ENCODE measurements around the gene GABRB2.
"Not testable (repeated sequence)": the region's sequence is repeated elsewhere in the genome, so short reads cannot be mapped to it uniquely, and the experiment has no call there.

The GABRB2 gene

GRCh38 chr5:161306351-161306995 lies 240.1 kb downstream of the GABRB2 start:
- ATAC-seq (no peak), DNase-seq (no peak)
- H3K27me3 Mint-ChIP-seq = no peaks in the 10 kb centered on the region
- no peak overlapping the region for H3K27ac Mint-ChIP-seq
- no peaks in the 10 kb centered on the region for H3K4me1 Mint-ChIP-seq
- H3K4me3 Mint-ChIP-seq = no peak overlapping the region
- H3K9me3 Mint-ChIP-seq = no peaks in the 10 kb centered on the region

- Mint-ChIP-seq H3K9me3 (no peaks in the 10 kb centered on the region), H3K27ac (no peak overlapping the region), H3K4me3 (no peak overlapping the region), H3K27me3 (no peaks in the 10 kb centered on the region), H3K4me1 (no peaks in the 10 kb centered on the region)
- DNase-seq = no peak
- no peak for ATAC-seq
Measured at GRCh38 chr5:161305601-161306000, 240.9 kb downstream of the GABRB2 start.

GRCh38 chr5:161302559-161302958 lies 244.0 kb downstream of the GABRB2 start:
- H3K4me1 Mint-ChIP-seq = no peaks in the 10 kb centered on the region
- H3K4me3 Mint-ChIP-seq = no peak overlapping the region
- H3K27me3 Mint-ChIP-seq = no peaks in the 10 kb centered on the region
- DNase-seq (no peak), ATAC-seq (no peak)
- H3K27ac Mint-ChIP-seq = no peak overlapping the region
- peaks cover 5 to 12% of the 10 kb centered on the region in 2 donors for H3K9me3 Mint-ChIP-seq

GRCh38 chr5:161301586-161301985 lies 244.9 kb downstream of the GABRB2 start:
- no peak for DNase-seq
- ATAC-seq = no peak
- no peak overlapping the region for H3K27ac Mint-ChIP-seq
- no peaks in the 10 kb centered on the region for H3K27me3 Mint-ChIP-seq
- no peaks in the 10 kb centered on the region for H3K4me1 Mint-ChIP-seq
- H3K9me3 Mint-ChIP-seq = peaks cover 5 to 15% of the 10 kb centered on the region in 2 donors
- H3K4me3 Mint-ChIP-seq = no peak overlapping the region

- Mint-ChIP-seq H3K4me3 (no peak overlapping the region), H3K4me1 (no peaks in the 10 kb centered on the region), H3K27ac (no peak overlapping the region), H3K9me3 (peaks cover 5 to 15% of the 10 kb centered on the region in 2 donors), H3K27me3 (no peaks in the 10 kb centered on the region)
- DNase-seq = no peak
- ATAC-seq = no peak
Measured at GRCh38 chr5:161299053-161299452, 247.5 kb downstream of the GABRB2 start.

- not testable (repeated sequence) for H3K4me1 Mint-ChIP-seq, ATAC-seq, DNase-seq, H3K27me3 Mint-ChIP-seq, H3K4me3 Mint-ChIP-seq, H3K27ac Mint-ChIP-seq
- peaks cover 5 to 15% of the 10 kb centered on the region in 2 donors for H3K9me3 Mint-ChIP-seq
Measured at GRCh38 chr5:161297388-161297787, 249.1 kb downstream of the GABRB2 start.

- Mint-ChIP-seq H3K27ac (no peak overlapping the region), H3K4me3 (no peak overlapping the region), H3K9me3 (peaks cover 5 to 15% of the 10 kb centered on the region in 2 donors), H3K27me3 (no peaks in the 10 kb centered on the region), H3K4me1 (no peaks in the 10 kb centered on the region)
- DNase-seq (no peak), ATAC-seq (no peak)
Measured at GRCh38 chr5:161295721-161296250, 250.7 kb downstream of the GABRB2 start.

- H3K27me3 Mint-ChIP-seq = no peaks in the 10 kb centered on the region
- no peak overlapping the region for H3K27ac Mint-ChIP-seq
- DNase-seq = no peak
- no peak overlapping the region for H3K4me3 Mint-ChIP-seq
- peaks cover 6% of the 10 kb centered on the region for H3K4me1 Mint-ChIP-seq
- H3K9me3 Mint-ChIP-seq = peaks cover 4 to 8% of the 10 kb centered on the region in 2 donors
- ATAC-seq = no peak
Measured at GRCh38 chr5:161288071-161288470, 258.5 kb downstream of the GABRB2 start.

GRCh38 chr5:161287436-161287835 lies 259.1 kb downstream of the GABRB2 start:
- H3K9me3 Mint-ChIP-seq = peaks cover 6 to 9% of the 10 kb centered on the region in 2 donors
- no peak for DNase-seq
- no peaks in the 10 kb centered on the region for H3K27me3 Mint-ChIP-seq
- no peak overlapping the region for H3K27ac Mint-ChIP-seq
- H3K4me1 Mint-ChIP-seq = peaks cover 6% of the 10 kb centered on the region
- ATAC-seq = no peak
- H3K4me3 Mint-ChIP-seq = no peak overlapping the region

- H3K27me3 Mint-ChIP-seq = no peaks in the 10 kb centered on the region
- DNase-seq (no peak), ATAC-seq (no peak)
- peaks cover 6% of the 10 kb centered on the region for H3K4me1 Mint-ChIP-seq
- H3K9me3 Mint-ChIP-seq = peaks cover 15 to 20% of the 10 kb centered on the region in 2 donors
- no peak overlapping the region for H3K27ac Mint-ChIP-seq
- H3K4me3 Mint-ChIP-seq = no peak overlapping the region
Measured at GRCh38 chr5:161286066-161286655, 260.4 kb downstream of the GABRB2 start.

GRCh38 chr5:161284445-161284844 lies 262.1 kb downstream of the GABRB2 start:
- Mint-ChIP-seq H3K4me3 (no peak overlapping the region), H3K9me3 (peaks cover 15 to 27% of the 10 kb centered on the region in 2 donors), H3K4me1 (peaks cover 6% of the 10 kb centered on the region), H3K27me3 (no peaks in the 10 kb centered on the region), H3K27ac (no peak overlapping the region)
- no peak for DNase-seq
- ATAC-seq = no peak

- Mint-ChIP-seq H3K27me3 (no peaks in the 10 kb centered on the region), H3K27ac (no peak overlapping the region), H3K4me3 (no peak overlapping the region), H3K9me3 (peaks cover 15 to 33% of the 10 kb centered on the region in 2 donors), H3K4me1 (peaks cover 6% of the 10 kb centered on the region)
- DNase-seq = no peak
- no peak for ATAC-seq
Measured at GRCh38 chr5:161283296-161283695, 263.2 kb downstream of the GABRB2 start.

- no peaks in the 10 kb centered on the region for H3K4me1 Mint-ChIP-seq
- no peaks in the 10 kb centered on the region for H3K27me3 Mint-ChIP-seq
- ATAC-seq (no peak), DNase-seq (no peak)
- H3K9me3 Mint-ChIP-seq = peaks cover 19 to 25% of the 10 kb centered on the region in 2 donors
- no peak overlapping the region for H3K4me3 Mint-ChIP-seq
- H3K27ac Mint-ChIP-seq = no peak overlapping the region
Measured at GRCh38 chr5:161278739-161279660, 267.5 kb downstream of the GABRB2 start.

- DNase-seq (no peak), ATAC-seq (no peak)
- Mint-ChIP-seq H3K9me3 (peaks cover 12 to 19% of the 10 kb centered on the region in 2 donors), H3K27ac (no peak overlapping the region), H3K4me3 (no peak overlapping the region), H3K4me1 (no peaks in the 10 kb centered on the region), H3K27me3 (no peaks in the 10 kb centered on the region)
Measured at GRCh38 chr5:161277011-161277410, 269.5 kb downstream of the GABRB2 start.

GRCh38 chr5:161274951-161275350 lies 271.6 kb downstream of the GABRB2 start:
- Mint-ChIP-seq H3K27me3 (no peaks in the 10 kb centered on the region), H3K4me1 (no peaks in the 10 kb centered on the region), H3K27ac (no peak overlapping the region)

GRCh38 chr5:161273410-161273809 lies 273.1 kb downstream of the GABRB2 start:
- H3K4me3 Mint-ChIP-seq = no peak overlapping the region
- no peaks in the 10 kb centered on the region for H3K27me3 Mint-ChIP-seq
- DNase-seq = no peak
- ATAC-seq = no peak
- H3K4me1 Mint-ChIP-seq = no peaks in the 10 kb centered on the region
- H3K27ac Mint-ChIP-seq = no peak overlapping the region
- peaks cover 10 to 17% of the 10 kb centered on the region in 2 donors for H3K9me3 Mint-ChIP-seq

More at GRCh38 chr5:161274951-161275350, 271.6 kb downstream of the GABRB2 start:
- Mint-ChIP-seq H3K4me3 (no peak overlapping the region), H3K9me3 (peaks cover 6 to 8% of the 10 kb centered on the region in 2 donors)
- DNase-seq = no peak
- ATAC-seq = no peak

All from stimulated activated naive CD8-positive, alpha-beta T cell treated with anti-CD3 and anti-CD28 coated beads, Interleukin-15, amount 100 ng/mL, for 72 hours (primary cell).